ENCODE measurements around the gene APOL4. TPM values are rescaled to one million over a fixed set of nuclear protein-coding genes. Genes with fewer than 3 reads are reported as not detected.
A peak's percentile ranks its signal among the peaks of the same experiment; 100 is the strongest.

The APOL4 gene
- polyA plus RNA-seq, 1 donor (not counting 4 experiments of a cell fraction or from before 2014, with no cell fraction given): 0.08 TPM

DNA sequence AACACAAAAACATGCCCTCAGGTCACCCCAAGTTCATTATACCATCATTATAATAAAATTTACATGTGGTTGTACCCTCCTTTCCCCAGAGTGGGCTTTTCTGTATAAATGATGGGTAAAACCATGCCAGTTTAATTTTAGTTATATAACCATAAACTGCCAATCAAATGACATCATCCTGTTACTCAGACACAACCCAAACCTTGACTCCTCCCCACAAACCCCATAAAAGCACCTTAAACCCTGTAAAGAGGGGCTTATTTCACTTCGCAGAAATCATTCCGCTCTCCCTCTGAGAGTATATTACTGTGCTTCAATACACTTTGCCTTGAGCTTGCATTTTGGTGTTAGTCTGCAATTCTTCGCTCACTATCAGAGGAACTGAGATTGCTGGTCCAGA, 35.5 kb downstream of the APOL4 start:
- Histone ChIP-seq H3K4me1 (ENCODE audit: control insufficient read depth, extremely low read depth, insufficient read depth, low read length) (no peaks in the 10 kb centered on the region), H2AFZ (ENCODE audit: control insufficient read depth, low read length) (no peak overlapping the region), H3K4me3 (ENCODE audit: control insufficient read depth in 2 of 3, extremely low read depth in 1 of 3, insufficient read depth in 2 of 3, low read depth in 1 of 3, low read length in 3 of 3) (no peak overlapping the region), H3K27ac (ENCODE audit: control insufficient read depth, insufficient read depth, low read length) (no peak overlapping the region), H3K9me1 (ENCODE audit: control insufficient read depth, extremely low read depth, insufficient read depth, low read length) (no peaks in the 10 kb centered on the region), H3K9ac (ENCODE audit: control insufficient read depth, extremely low read depth, insufficient read depth, low read length) (no peak overlapping the region), H3K9me3 (ENCODE audit: control insufficient read depth, low read depth, low read length) (no peaks in the 10 kb centered on the region), H3K4me2 (ENCODE audit: control insufficient read depth, extremely low read depth, insufficient read depth, low read depth, low read length) (no peak overlapping the region), H3K27me3 (ENCODE audit: control insufficient read depth, extremely low read depth, insufficient read depth, low read length) (peaks cover 4% of the 10 kb centered on the region), H3K79me2 (ENCODE audit: control insufficient read depth, insufficient read depth, low read length) (no peaks in the 10 kb centered on the region), H3K36me3 (ENCODE audit: control insufficient read depth in 2 of 2, extremely low read depth in 1 of 2, insufficient read depth in 2 of 2, low read length in 2 of 2) (no peaks in the 10 kb centered on the region), H4K20me1 (ENCODE audit: control insufficient read depth, extremely low read depth, insufficient read depth, low read length) (no peaks in the 10 kb centered on the region)
- dilution Hi-C loops (cut with MboI; ENCODE audit: extremely low pct_ligation_motif_present, low sequenced_read_pairs): no loop called here
- FAIRE-seq (no peak), DNase-seq (ENCODE audit: low read depth, low spot score) (no peak)
- TF ChIP-seq, protein P1, sequence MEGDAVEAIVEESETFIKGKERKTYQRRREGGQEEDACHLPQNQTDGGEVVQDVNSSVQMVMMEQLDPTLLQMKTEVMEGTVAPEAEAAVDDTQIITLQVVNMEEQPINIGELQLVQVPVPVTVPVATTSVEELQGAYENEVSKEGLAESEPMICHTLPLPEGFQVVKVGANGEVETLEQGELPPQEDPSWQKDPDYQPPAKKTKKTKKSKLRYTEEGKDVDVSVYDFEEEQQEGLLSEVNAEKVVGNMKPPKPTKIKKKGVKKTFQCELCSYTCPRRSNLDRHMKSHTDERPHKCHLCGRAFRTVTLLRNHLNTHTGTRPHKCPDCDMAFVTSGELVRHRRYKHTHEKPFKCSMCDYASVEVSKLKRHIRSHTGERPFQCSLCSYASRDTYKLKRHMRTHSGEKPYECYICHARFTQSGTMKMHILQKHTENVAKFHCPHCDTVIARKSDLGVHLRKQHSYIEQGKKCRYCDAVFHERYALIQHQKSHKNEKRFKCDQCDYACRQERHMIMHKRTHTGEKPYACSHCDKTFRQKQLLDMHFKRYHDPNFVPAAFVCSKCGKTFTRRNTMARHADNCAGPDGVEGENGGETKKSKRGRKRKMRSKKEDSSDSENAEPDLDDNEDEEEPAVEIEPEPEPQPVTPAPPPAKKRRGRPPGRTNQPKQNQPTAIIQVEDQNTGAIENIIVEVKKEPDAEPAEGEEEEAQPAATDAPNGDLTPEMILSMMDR (optimal IDR thresholded peaks at IDR 0.05 in 1 of 3, IDR thresholded peaks at IDR 0.05 in 1 of 3, conservative IDR thresholded peaks at IDR 0.05 in 1 of 3; ENCODE audit: extremely low read depth in 1 of 3, insufficient read depth in 2 of 3, low read length in 3 of 3): no peak

GRCh38 chr22:36165141-36165540, 36.5 kb downstream of the APOL4 start:
- no peaks in the 10 kb centered on the region for H4K20me1 ChIP-seq (ENCODE audit: control insufficient read depth, extremely low read depth, insufficient read depth, low read length)
- no peak for FAIRE-seq
- dilution Hi-C loops (cut with MboI; ENCODE audit: extremely low pct_ligation_motif_present, low sequenced_read_pairs): no loop called here
- no peaks in the 10 kb centered on the region for H3K79me2 ChIP-seq (ENCODE audit: control insufficient read depth, insufficient read depth, low read length)
- H3K4me2 ChIP-seq (ENCODE audit: control insufficient read depth, extremely low read depth, insufficient read depth, low read depth, low read length): peak overlapping the region; percentile 14
- H3K9me1 ChIP-seq (ENCODE audit: control insufficient read depth, extremely low read depth, insufficient read depth, low read length): no peaks in the 10 kb centered on the region
- peaks cover 6% of the 10 kb centered on the region for H3K4me1 ChIP-seq (ENCODE audit: control insufficient read depth, extremely low read depth, insufficient read depth, low read length)
- H3K36me3 ChIP-seq (ENCODE audit: control insufficient read depth in 2 of 2, extremely low read depth in 1 of 2, insufficient read depth in 2 of 2, low read length in 2 of 2): no peaks in the 10 kb centered on the region
- no peak overlapping the region for H3K9ac ChIP-seq (ENCODE audit: control insufficient read depth, extremely low read depth, insufficient read depth, low read length)
- no peak overlapping the region for H3K27ac ChIP-seq (ENCODE audit: control insufficient read depth, insufficient read depth, low read length)
- H3K27me3 ChIP-seq (ENCODE audit: control insufficient read depth, extremely low read depth, insufficient read depth, low read length): peaks cover 4% of the 10 kb centered on the region
- H2AFZ ChIP-seq (ENCODE audit: control insufficient read depth, low read length): no peak overlapping the region
- DNase-seq (ENCODE audit: low read depth, low spot score): no peak
- no peaks in the 10 kb centered on the region for H3K9me3 ChIP-seq (ENCODE audit: control insufficient read depth, low read depth, low read length)
- TF ChIP-seq, protein P1 (optimal IDR thresholded peaks at IDR 0.05 in 1 of 3, IDR thresholded peaks at IDR 0.05 in 1 of 3, conservative IDR thresholded peaks at IDR 0.05 in 1 of 3; ENCODE audit: extremely low read depth in 1 of 3, insufficient read depth in 2 of 3, low read length in 3 of 3): no peak
- TF ChIP-seq EZH2 (IDR thresholded peaks at IDR 0.05; ENCODE audit: low read length): no peak
- H3K4me3 ChIP-seq (ENCODE audit: control insufficient read depth in 2 of 3, extremely low read depth in 1 of 3, insufficient read depth in 2 of 3, low read depth in 1 of 3, low read length in 3 of 3): no peak overlapping the region

Data from keratinocyte (primary cell).